HEK293 (cell line): Measurements from ENCODE around the gene PRCC.

Source experiments
- GLIS1 ChIP-seq: fragments of 450-650 bp; formaldehyde crosslinking; IDR thresholded peaks from 2 replicates; pipeline ENCODE4 v1.5.1; 2016; ENCODE audit warnings: missing biosample characterization, missing genetic modification characterization
- KLF16 ChIP-seq: fragments of 450-650 bp; formaldehyde crosslinking; IDR thresholded peaks from 2 replicates; pipeline ENCODE4 v1.5.1; 2017; ENCODE audit warnings: missing biosample characterization, missing genetic modification characterization
- KLF17 ChIP-seq: fragments of 450-650 bp; formaldehyde crosslinking; IDR thresholded peaks from 2 replicates; pipeline ENCODE4 v1.5.1; 2016; ENCODE audit warnings: missing biosample characterization, missing genetic modification characterization
- MYNN ChIP-seq: fragments of 450-650 bp; formaldehyde crosslinking; IDR thresholded peaks from 2 replicates; pipeline ENCODE4 v1.5.1; 2016; ENCODE audit warnings: missing biosample characterization, missing genetic modification characterization, borderline replicate concordance
- PRDM6 ChIP-seq: fragments of 450-650 bp; formaldehyde crosslinking; IDR thresholded peaks from 2 replicates; pipeline ENCODE4 v1.5.1; 2017; ENCODE audit warnings: missing biosample characterization, missing genetic modification characterization
- REST ChIP-seq: fragments of 450-650 bp; formaldehyde crosslinking; IDR thresholded peaks from 2 replicates; pipeline ENCODE4 v1.5.1; 2016; ENCODE audit warnings: missing biosample characterization, missing genetic modification characterization
- YY2 ChIP-seq: fragments of 450-650 bp; formaldehyde crosslinking; IDR thresholded peaks from 2 replicates; pipeline ENCODE4 v1.5.1; 2016; ENCODE audit warnings: missing biosample characterization, missing genetic modification characterization
- ZBTB21 ChIP-seq: fragments of 450-650 bp; formaldehyde crosslinking; IDR thresholded peaks from 2 replicates; pipeline ENCODE4 v1.5.1; 2017; ENCODE audit warnings: missing biosample characterization, missing genetic modification characterization
- ZFP3 ChIP-seq: fragments of 450-650 bp; formaldehyde crosslinking; IDR thresholded peaks from 2 replicates; pipeline ENCODE4 v1.5.1; 2016; ENCODE audit warnings: low read depth, missing biosample characterization, missing genetic modification characterization
- ZFP41 ChIP-seq: fragments of 450-650 bp; formaldehyde crosslinking; IDR thresholded peaks from 2 replicates; pipeline ENCODE4 v1.5.1; 2016; ENCODE audit warnings: missing biosample characterization, missing genetic modification characterization, borderline replicate concordance
- ZNF10 ChIP-seq: fragments of 450-650 bp; formaldehyde crosslinking; IDR thresholded peaks from 2 replicates; pipeline ENCODE4 v1.5.1; 2017; ENCODE audit warnings: missing biosample characterization, missing genetic modification characterization
- ZNF121 ChIP-seq: fragments of 450-650 bp; formaldehyde crosslinking; IDR thresholded peaks from 2 replicates; pipeline ENCODE4 v1.5.1; 2016; ENCODE audit warnings: missing biosample characterization, missing genetic modification characterization
- ZNF223 ChIP-seq: fragments of 450-650 bp; formaldehyde crosslinking; IDR thresholded peaks from 2 replicates; pipeline ENCODE4 v1.5.1; 2016; ENCODE audit warnings: missing biosample characterization, missing genetic modification characterization
- ZNF266 ChIP-seq: fragments of 450-650 bp; formaldehyde crosslinking; IDR thresholded peaks from 2 replicates; pipeline ENCODE4 v1.5.1; 2016; ENCODE audit warnings: missing biosample characterization, missing genetic modification characterization, low read depth
- ZNF350 ChIP-seq: fragments of 450-650 bp; formaldehyde crosslinking; IDR thresholded peaks from 2 replicates; pipeline ENCODE4 v1.5.0; 2017; ENCODE audit warnings: missing biosample characterization, mild to moderate bottlenecking, missing genetic modification characterization
- ZNF354C ChIP-seq: fragments of 450-650 bp; formaldehyde crosslinking; IDR thresholded peaks from 2 replicates; pipeline ENCODE4 v1.5.1; 2016; ENCODE audit warnings: missing biosample characterization, missing genetic modification characterization, low read depth, borderline replicate concordance
- ZNF366 ChIP-seq: fragments of 450-650 bp; formaldehyde crosslinking; conservative IDR thresholded peaks from 2 replicates; pipeline ENCODE4 v1.5.1; 2016; ENCODE audit warnings: missing biosample characterization, missing genetic modification characterization
- ZNF394 ChIP-seq: fragments of 450-650 bp; formaldehyde crosslinking; IDR thresholded peaks from 2 replicates; pipeline ENCODE4 v1.5.1; 2016; ENCODE audit warnings: missing biosample characterization, missing genetic modification characterization, mild to moderate bottlenecking, moderate library complexity, borderline replicate concordance
- ZNF501 ChIP-seq: fragments of 450-650 bp; formaldehyde crosslinking; IDR thresholded peaks from 2 replicates; pipeline ENCODE4 v1.5.1; 2016; ENCODE audit warnings: missing biosample characterization, missing genetic modification characterization
- ZNF561 ChIP-seq: fragments of 450-650 bp; IDR thresholded peaks from 2 replicates; pipeline ENCODE4 v1.5.1; 2018; ENCODE audit warnings: missing biosample characterization, missing genetic modification characterization, borderline replicate concordance
- ZNF600 ChIP-seq: fragments of 450-650 bp; formaldehyde crosslinking; IDR thresholded peaks from 2 replicates; pipeline ENCODE4 v1.5.1; 2016; ENCODE audit warnings: missing biosample characterization, missing genetic modification characterization
- ZNF621 ChIP-seq: fragments of 450-650 bp; formaldehyde crosslinking; IDR thresholded peaks from 2 replicates; pipeline ENCODE4 v1.5.1; 2017; ENCODE audit warnings: missing biosample characterization, missing genetic modification characterization
- ZNF623 ChIP-seq: fragments of 450-650 bp; formaldehyde crosslinking; IDR thresholded peaks from 2 replicates; pipeline ENCODE4 v1.5.1; 2016; ENCODE audit warnings: missing biosample characterization, missing genetic modification characterization
- ZSCAN18 ChIP-seq: fragments of 450-650 bp; formaldehyde crosslinking; IDR thresholded peaks from 2 replicates; pipeline ENCODE4 v1.5.1; 2016; ENCODE audit warnings: missing biosample characterization, missing genetic modification characterization
- TF ChIP-seq, protein P1 (sequence below): sonication (generic); formaldehyde crosslinking; IDR thresholded peaks from 2 replicates; pipeline ENCODE4 v1.8.1; 2022; ENCODE audit warnings: mild to moderate bottlenecking, moderate library complexity, missing genetic modification reagents
- TF ChIP-seq, protein P2 (sequence below): fragments of 450-650 bp; formaldehyde crosslinking; IDR thresholded peaks from 2 replicates; pipeline ENCODE4 v1.5.1; 2016; ENCODE audit warnings: missing biosample characterization, missing genetic modification characterization
- TF ChIP-seq, protein P3 (sequence below): fragments of 450-650 bp; formaldehyde crosslinking; IDR thresholded peaks from 2 replicates; pipeline ENCODE4 v1.5.1; 2016; ENCODE audit warnings: missing biosample characterization, missing genetic modification characterization, borderline replicate concordance

Gene PRCC

GRCh38 chr1:156751757-156752481, 15.4 kb upstream of the PRCC start (continued):
- TF ChIP-seq ZNF621 (tag by site-specific recombination) (no peak), ZNF501 (tag by site-specific recombination) (peak; percentile 41; the same call in 1 of the 2 replicates), ZNF350 (tag by site-specific recombination) (no peak), ZNF394 (tag by site-specific recombination) (peak; percentile 44; the same call in 1 of the 2 replicates), ZNF223 (tag by site-specific recombination) (no peak), ZNF10 (no peak), ZNF121 (tag by site-specific recombination) (no peak), ZNF561 (tag by site-specific recombination) (peak; percentile 92; the same call in 1 of the 2 replicates), ZNF623 (no peak), KLF17 (peak; percentile 84), MYNN (0 out of 2 replicates have a peak, but pooled peaks have one; percentile 50), ZSCAN18 (tag by site-specific recombination) (no peak), PRDM6 (tag by site-specific recombination) (no peak), KLF16 (peak; percentile 90), ZNF600 (tag by site-specific recombination) (peak; percentile 78), ZNF366 (tag by site-specific recombination) (no peak), ZNF266 (tag by site-specific recombination) (no peak), ZFP3 (tag by site-specific recombination) (no peak), REST (tag by site-specific recombination) (0 out of 2 replicates have a peak, but pooled peaks have one; percentile 30), YY2 (no peak), ZNF354C (no peak), ZFP41 (tag by site-specific recombination) (no peak), GLIS1 (tag by site-specific recombination) (peak; percentile 88), ZBTB21 (no peak)
- TF ChIP-seq, protein P1, sequence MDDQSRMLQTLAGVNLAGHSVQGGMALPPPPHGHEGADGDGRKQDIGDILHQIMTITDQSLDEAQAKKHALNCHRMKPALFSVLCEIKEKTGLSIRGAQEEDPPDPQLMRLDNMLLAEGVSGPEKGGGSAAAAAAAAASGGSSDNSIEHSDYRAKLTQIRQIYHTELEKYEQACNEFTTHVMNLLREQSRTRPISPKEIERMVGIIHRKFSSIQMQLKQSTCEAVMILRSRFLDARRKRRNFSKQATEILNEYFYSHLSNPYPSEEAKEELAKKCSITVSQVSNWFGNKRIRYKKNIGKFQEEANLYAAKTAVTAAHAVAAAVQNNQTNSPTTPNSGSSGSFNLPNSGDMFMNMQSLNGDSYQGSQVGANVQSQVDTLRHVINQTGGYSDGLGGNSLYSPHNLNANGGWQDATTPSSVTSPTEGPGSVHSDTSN (CRISPR knock-in tag), result 0 out of 2 replicates have a peak, but pooled peaks have one; percentile 87
- TF ChIP-seq, protein P2, sequence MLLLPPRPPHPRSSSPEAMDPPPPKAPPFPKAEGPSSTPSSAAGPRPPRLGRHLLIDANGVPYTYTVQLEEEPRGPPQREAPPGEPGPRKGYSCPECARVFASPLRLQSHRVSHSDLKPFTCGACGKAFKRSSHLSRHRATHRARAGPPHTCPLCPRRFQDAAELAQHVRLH (tag by site-specific recombination), result peak; percentile 46
- TF ChIP-seq, protein P3, sequence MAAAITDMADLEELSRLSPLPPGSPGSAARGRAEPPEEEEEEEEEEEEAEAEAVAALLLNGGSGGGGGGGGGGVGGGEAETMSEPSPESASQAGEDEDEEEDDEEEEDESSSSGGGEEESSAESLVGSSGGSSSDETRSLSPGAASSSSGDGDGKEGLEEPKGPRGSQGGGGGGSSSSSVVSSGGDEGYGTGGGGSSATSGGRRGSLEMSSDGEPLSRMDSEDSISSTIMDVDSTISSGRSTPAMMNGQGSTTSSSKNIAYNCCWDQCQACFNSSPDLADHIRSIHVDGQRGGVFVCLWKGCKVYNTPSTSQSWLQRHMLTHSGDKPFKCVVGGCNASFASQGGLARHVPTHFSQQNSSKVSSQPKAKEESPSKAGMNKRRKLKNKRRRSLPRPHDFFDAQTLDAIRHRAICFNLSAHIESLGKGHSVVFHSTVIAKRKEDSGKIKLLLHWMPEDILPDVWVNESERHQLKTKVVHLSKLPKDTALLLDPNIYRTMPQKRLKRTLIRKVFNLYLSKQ, result no peak
